ENCODE measurements around the gene CDH13. TPM values are rescaled to one million over a fixed set of nuclear protein-coding genes. Genes with fewer than 3 reads are reported as not detected.

Gene CDH13
- total and polyA plus RNA-seq, 2 experiments from 2014 or later = 1.6 to 4.4 TPM

GRCh38 chr16:82793528-82794245, 166.9 kb downstream of the CDH13 start:
- DNase-seq (ENCODE audit: low spot score) (peak; percentile 30), ATAC-seq (peak; percentile 82)
- Mint-ChIP-seq H3K27ac (0 out of 2 replicates have a peak overlapping the region, but pooled peaks have one; percentile 46), H3K36me3 (ENCODE audit: low read depth) (no peaks in the 10 kb centered on the region), H3K27me3 (ENCODE audit: insufficient read depth, low read depth, poor library complexity) (peaks cover 2% of the 10 kb centered on the region), H3K4me3 (no peak overlapping the region), H3K9me3 (no peaks in the 10 kb centered on the region), H3K4me1 (peaks cover 14% of the 10 kb centered on the region)
- no peaks in the 10 kb centered on the region for H4K20me1 ChIP-seq (replicated peaks; ENCODE audit: insufficient read depth)
- peak overlapping the region; percentile 35; the same call in 1 of the 2 replicates for H2AFZ ChIP-seq
- H3K4me1 ChIP-seq (ENCODE audit: insufficient read depth) = peaks cover 10% of the 10 kb centered on the region
- H3K27me3 ChIP-seq (ENCODE audit: insufficient read depth) = no peaks in the 10 kb centered on the region
- H3K9me2 ChIP-seq (ENCODE audit: insufficient read depth) = peaks cover 15% of the 10 kb centered on the region; the same call in 1 of the 2 replicates
- H3K27ac ChIP-seq (ENCODE audit: low read depth) = peak overlapping the region; percentile 67; the same call in 1 of the 2 replicates
- H3K79me2 ChIP-seq (replicated peaks; ENCODE audit: insufficient read depth) = no peaks in the 10 kb centered on the region
- 0 out of 2 replicates have a peak overlapping the region, but pooled peaks have one; percentile 38 for H3K4me2 ChIP-seq
- no peaks in the 10 kb centered on the region for H3F3A ChIP-seq (replicated peaks; ENCODE audit: low read depth)
- H3K36me3 ChIP-seq (ENCODE audit: insufficient read depth) = no peaks in the 10 kb centered on the region
- no peak overlapping the region for H3K4me3 ChIP-seq
- no peak for TF ChIP-seq ZNF331 (CRISPR knock-in tag; IDR thresholded peaks at IDR 0.05; ENCODE audit: low read depth)
- peak; percentile 73 for TF ChIP-seq ZNF462 (CRISPR knock-in tag; IDR thresholded peaks at IDR 0.05)

GRCh38 chr16:82796047-82796446, 169.3 kb downstream of the CDH13 start:
- no peak overlapping the region for H2AFZ ChIP-seq
- no peaks in the 10 kb centered on the region for H4K20me1 ChIP-seq (replicated peaks; ENCODE audit: insufficient read depth)
- no peaks in the 10 kb centered on the region for H3K27me3 ChIP-seq (ENCODE audit: insufficient read depth)
- ATAC-seq (no peak), DNase-seq (ENCODE audit: low spot score) (no peak)
- Mint-ChIP-seq H3K27me3 (ENCODE audit: insufficient read depth, low read depth, poor library complexity) (peaks cover 3% of the 10 kb centered on the region), H3K27ac (no peak overlapping the region), H3K36me3 (ENCODE audit: low read depth) (no peaks in the 10 kb centered on the region), H3K4me1 (peaks cover 14% of the 10 kb centered on the region), H3K4me3 (no peak overlapping the region), H3K9me3 (no peaks in the 10 kb centered on the region)
- no peak overlapping the region for H3K4me3 ChIP-seq
- TF ChIP-seq EZH2phosphoT487 (IDR thresholded peaks at IDR 0.05; ENCODE audit: unreplicated experiment) (no peak), CTCF (conservative IDR thresholded peaks at IDR 0.05; ENCODE audit: low read depth in 2 of 2) (peak in 1 of 2 experiments; percentile 41; a peak in 2 of 4 replicates)
- no peak overlapping the region for H3K4me2 ChIP-seq
- H3K36me3 ChIP-seq (ENCODE audit: insufficient read depth) = no peaks in the 10 kb centered on the region
- peaks cover 10% of the 10 kb centered on the region for H3K4me1 ChIP-seq (ENCODE audit: insufficient read depth)
- no peak overlapping the region for H3K27ac ChIP-seq (ENCODE audit: low read depth)
- H3K79me2 ChIP-seq (replicated peaks; ENCODE audit: insufficient read depth) = no peaks in the 10 kb centered on the region
- H3F3A ChIP-seq (replicated peaks; ENCODE audit: low read depth) = no peaks in the 10 kb centered on the region
- peaks cover 24% of the 10 kb centered on the region for H3K9me2 ChIP-seq (ENCODE audit: insufficient read depth)

Measured in GM23338 (cell line).